ENCODE results near the gene HTR6. TPM values are rescaled to one million over a fixed set of nuclear protein-coding genes. Genes with fewer than 3 reads are reported as not detected.

Gene HTR6
- total RNA-seq, 1 experiment from 2014 or later: not detected

GRCh38 chr1:19654886-19655717, 9.6 kb upstream of the HTR6 start:
- TF ChIP-seq CTCF (conservative IDR thresholded peaks at IDR 0.05; ENCODE audit: low read depth, low read length): no peak
- ChIA-PET POLR2A (ENCODE audit: unreplicated experiment) (interaction anchor here (0.5 kb wide), 1 partner anchor 40 kb away, joined by 3 read pairs; no protein-coding TSS in a partner anchor), CTCF (interaction anchor here (0.7 kb wide), 1 partner anchor 384 kb away, joined by 3 read pairs; no protein-coding TSS in a partner anchor)
- no peaks in the 10 kb centered on the region for H3K36me3 ChIP-seq (ENCODE audit: low read depth, low read length)
- no peak overlapping the region for H3K4me3 ChIP-seq (ENCODE audit: low read length)
- H3K4me1 ChIP-seq (ENCODE audit: insufficient read depth, low read length): peaks cover 24% of the 10 kb centered on the region
- no peaks in the 10 kb centered on the region for H3K9me3 ChIP-seq (ENCODE audit: low read length)
- no peak overlapping the region for H2AFZ ChIP-seq (ENCODE audit: low read length)
- ATAC-seq: no peak
- DNase-seq: no peak
- intact Hi-C loops (cut with micrococcal nuclease): loop anchor here (5.0 kb wide), 1 partner anchor 313 kb away; no protein-coding TSS in a partner anchor
- no peak overlapping the region for H3K4me2 ChIP-seq (ENCODE audit: low read length)
- H3K27ac ChIP-seq (ENCODE audit: low read length): no peak overlapping the region
- no peaks in the 10 kb centered on the region for H3K9me2 ChIP-seq (replicated peaks; ENCODE audit: low read length)
- no peak overlapping the region for H3K9ac ChIP-seq (ENCODE audit: low read length)
- H3K27me3 ChIP-seq (ENCODE audit: low read length): no peaks in the 10 kb centered on the region
- no peaks in the 10 kb centered on the region for H3F3A ChIP-seq (ENCODE audit: low read length, unreplicated experiment)
- BruUV-seq (replicated peaks): no TSS peak
- no peaks in the 10 kb centered on the region for H4K20me1 ChIP-seq (ENCODE audit: low read length)
- peaks cover 3% of the 10 kb centered on the region for H3K79me2 ChIP-seq (ENCODE audit: low read length)

GRCh38 chr1:19655718-19656080, 9.0 kb upstream of the HTR6 start:
- Histone ChIP-seq H3K4me1 (ENCODE audit: insufficient read depth, low read length) (peaks cover 28% of the 10 kb centered on the region), H3F3A (ENCODE audit: low read length, unreplicated experiment) (no peaks in the 10 kb centered on the region), H3K36me3 (ENCODE audit: low read depth, low read length) (no peaks in the 10 kb centered on the region), H3K9me2 (replicated peaks; ENCODE audit: low read length) (no peaks in the 10 kb centered on the region), H2AFZ (ENCODE audit: low read length) (no peak overlapping the region), H4K20me1 (ENCODE audit: low read length) (no peaks in the 10 kb centered on the region), H3K27ac (ENCODE audit: low read length) (no peak overlapping the region), H3K79me2 (ENCODE audit: low read length) (no peaks in the 10 kb centered on the region), H3K4me2 (ENCODE audit: low read length) (no peak overlapping the region), H3K27me3 (ENCODE audit: low read length) (no peaks in the 10 kb centered on the region), H3K9me3 (ENCODE audit: low read length) (no peaks in the 10 kb centered on the region), H3K9ac (ENCODE audit: low read length) (no peak overlapping the region), H3K4me3 (ENCODE audit: low read length) (no peak overlapping the region)
- CTCF ChIA-PET: no interaction called here
- ATAC-seq: no peak
- no TSS peak for BruUV-seq (replicated peaks)
- no peak for DNase-seq
- intact Hi-C loops (cut with micrococcal nuclease): no loop called here
- POLR2A ChIA-PET (ENCODE audit: unreplicated experiment): no interaction called here
- no peak for TF ChIP-seq EZH2phosphoT487 (IDR thresholded peaks at IDR 0.05; ENCODE audit: borderline replicate concordance, low read length)
- no peak for TF ChIP-seq CTCF (conservative IDR thresholded peaks at IDR 0.05; ENCODE audit: low read depth, low read length)
- no peak for TF ChIP-seq EZH2 (IDR thresholded peaks at IDR 0.05; ENCODE audit: low read length, unreplicated experiment)

GRCh38 chr1:19656134-19656779, 8.4 kb upstream of the HTR6 start:
- CTCF ChIA-PET: no interaction called here
- Histone ChIP-seq H3K4me3 (ENCODE audit: low read length) (no peak overlapping the region), H3K9me2 (replicated peaks; ENCODE audit: low read length) (no peaks in the 10 kb centered on the region), H2AFZ (ENCODE audit: low read length) (no peak overlapping the region), H3K9ac (ENCODE audit: low read length) (no peak overlapping the region), H3K9me3 (ENCODE audit: low read length) (no peaks in the 10 kb centered on the region), H4K20me1 (ENCODE audit: low read length) (no peaks in the 10 kb centered on the region), H3K36me3 (ENCODE audit: low read depth, low read length) (no peaks in the 10 kb centered on the region), H3K27ac (ENCODE audit: low read length) (no peak overlapping the region), H3K4me2 (ENCODE audit: low read length) (no peak overlapping the region), H3K4me1 (ENCODE audit: insufficient read depth, low read length) (peaks cover 28% of the 10 kb centered on the region), H3K79me2 (ENCODE audit: low read length) (no peaks in the 10 kb centered on the region), H3F3A (ENCODE audit: low read length, unreplicated experiment) (no peaks in the 10 kb centered on the region), H3K27me3 (ENCODE audit: low read length) (no peaks in the 10 kb centered on the region)
- POLR2A ChIA-PET (ENCODE audit: unreplicated experiment): no interaction called here
- no peak for DNase-seq
- no peak for ATAC-seq
- TF ChIP-seq CTCF (conservative IDR thresholded peaks at IDR 0.05; ENCODE audit: low read depth, low read length) (no peak), EZH2 (IDR thresholded peaks at IDR 0.05; ENCODE audit: low read length, unreplicated experiment) (no peak), EZH2phosphoT487 (IDR thresholded peaks at IDR 0.05; ENCODE audit: borderline replicate concordance, low read length) (no peak)
- BruUV-seq (replicated peaks): no TSS peak
- intact Hi-C loops (cut with micrococcal nuclease): no loop called here
